ENCODE results near the gene PLEKHA3. TPM values are rescaled to one million over a fixed set of nuclear protein-coding genes. Genes with fewer than 3 reads are reported as not detected.

The PLEKHA3 gene
- total RNA-seq, 2 experiments from 2014 or later: 28.9 to 29.4 TPM

DNA sequence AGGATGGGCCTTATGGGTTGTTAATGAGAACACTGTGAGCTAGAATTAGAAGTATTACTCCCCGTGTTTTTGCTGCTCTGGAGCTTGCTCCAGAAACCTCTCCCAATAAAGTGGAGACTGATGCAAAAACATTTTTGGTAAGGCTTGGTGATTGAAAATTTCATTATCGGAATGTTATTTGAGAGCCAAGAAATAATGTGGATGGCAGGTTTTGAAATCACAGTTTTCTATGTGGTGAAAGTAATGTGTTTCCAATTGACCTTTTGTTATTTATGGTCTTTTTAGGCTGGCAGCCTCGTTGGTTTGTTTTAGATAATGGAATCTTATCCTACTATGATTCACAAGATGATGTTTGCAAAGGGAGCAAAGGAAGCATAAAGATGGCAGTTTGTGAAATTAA, 5.1 kb downstream of the PLEKHA3 start:
- DNase-seq: no peak
- peaks cover 29% of the 10 kb centered on the region for H3K36me3 Mint-ChIP-seq
- H3K27ac Mint-ChIP-seq: no peak overlapping the region
- no peak overlapping the region for H3K4me3 Mint-ChIP-seq
- ATAC-seq (ENCODE audit: low read depth): no peak
- peaks cover 26% of the 10 kb centered on the region for H3K4me1 Mint-ChIP-seq
- no peaks in the 10 kb centered on the region for H3K9me3 Mint-ChIP-seq
- POLR2A ChIA-PET: no interaction called here
- no peaks in the 10 kb centered on the region for H3K27me3 Mint-ChIP-seq

DNA sequence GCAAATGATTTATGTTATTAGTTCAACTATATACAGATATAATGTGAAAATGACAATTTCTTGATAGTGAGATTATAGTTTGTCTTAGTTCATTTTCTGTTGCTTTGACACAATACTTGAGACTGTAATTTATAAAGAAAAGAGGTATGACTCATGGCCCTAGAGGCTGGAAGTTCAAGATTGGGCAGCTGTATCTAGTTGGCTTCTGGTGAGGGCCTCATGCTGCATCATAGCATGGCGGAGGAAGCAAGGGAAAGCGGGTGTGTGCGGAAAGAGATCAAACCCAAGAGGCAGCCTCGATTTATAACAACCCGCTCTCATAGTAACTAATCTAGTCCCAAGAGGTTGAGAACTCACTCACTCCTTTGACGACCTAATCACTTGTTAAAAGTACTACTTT, 11.4 kb downstream of the PLEKHA3 start:
- no peak overlapping the region for H3K27ac Mint-ChIP-seq
- no peak for ATAC-seq (ENCODE audit: low read depth)
- POLR2A ChIA-PET: no interaction called here
- H3K36me3 Mint-ChIP-seq: peaks cover 44% of the 10 kb centered on the region
- H3K9me3 Mint-ChIP-seq: no peaks in the 10 kb centered on the region
- no peak for DNase-seq
- H3K27me3 Mint-ChIP-seq: no peaks in the 10 kb centered on the region
- H3K4me1 Mint-ChIP-seq: peaks cover 8% of the 10 kb centered on the region
- H3K4me3 Mint-ChIP-seq: no peak overlapping the region

DNA sequence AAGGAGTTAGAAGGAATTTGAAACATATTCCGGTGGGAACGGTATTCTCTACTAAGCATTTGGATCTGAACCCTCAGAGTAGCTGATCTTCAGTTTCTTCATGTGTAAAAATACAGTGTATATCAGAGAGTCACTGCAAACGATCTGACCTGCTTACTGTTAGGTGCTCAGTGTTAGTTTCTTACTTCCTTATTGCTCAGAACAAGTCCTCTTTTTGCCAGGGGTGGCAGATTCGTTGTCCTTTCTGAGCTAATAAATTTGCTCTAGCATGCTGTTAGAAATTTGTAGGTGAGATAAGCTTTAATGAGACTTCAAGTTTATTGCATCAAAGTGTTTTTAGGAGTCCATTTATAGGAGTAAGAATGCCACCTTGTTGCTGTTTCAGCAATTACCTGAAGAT, 15.8 kb downstream of the PLEKHA3 start:
- DNase-seq (no peak), ATAC-seq (ENCODE audit: low read depth) (no peak)
- Mint-ChIP-seq H3K27me3 (no peaks in the 10 kb centered on the region), H3K27ac (no peak overlapping the region), H3K36me3 (peaks cover 38% of the 10 kb centered on the region), H3K4me1 (peaks cover 3% of the 10 kb centered on the region), H3K4me3 (no peak overlapping the region), H3K9me3 (no peaks in the 10 kb centered on the region)
- POLR2A ChIA-PET: no interaction called here

DNA sequence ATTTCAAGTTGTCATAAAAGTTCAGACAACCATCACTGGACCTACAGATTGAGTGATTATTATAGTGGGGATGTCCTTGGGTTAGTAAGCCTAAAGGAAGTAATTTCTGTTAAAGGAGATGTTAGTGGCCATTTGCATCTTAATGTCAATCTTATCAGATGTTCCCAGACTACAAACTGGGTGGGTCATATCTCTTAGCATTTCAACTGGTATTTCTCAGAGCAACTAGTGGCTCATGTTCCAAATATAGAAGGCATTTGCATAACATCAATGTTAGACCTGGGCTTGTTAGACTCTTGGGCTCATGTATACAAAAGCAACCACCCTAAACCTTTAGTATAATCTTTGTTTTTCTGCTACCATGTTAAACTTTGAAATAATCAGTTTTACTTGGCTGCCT, 17.9 kb downstream of the PLEKHA3 start:
- Mint-ChIP-seq H3K4me3 (no peak overlapping the region), H3K4me1 (peaks cover 1% of the 10 kb centered on the region), H3K9me3 (no peaks in the 10 kb centered on the region), H3K36me3 (peaks cover 44% of the 10 kb centered on the region), H3K27me3 (no peaks in the 10 kb centered on the region), H3K27ac (no peak overlapping the region)
- DNase-seq: no peak
- POLR2A ChIA-PET: no interaction called here
- ATAC-seq (ENCODE audit: low read depth): no peak

DNA sequence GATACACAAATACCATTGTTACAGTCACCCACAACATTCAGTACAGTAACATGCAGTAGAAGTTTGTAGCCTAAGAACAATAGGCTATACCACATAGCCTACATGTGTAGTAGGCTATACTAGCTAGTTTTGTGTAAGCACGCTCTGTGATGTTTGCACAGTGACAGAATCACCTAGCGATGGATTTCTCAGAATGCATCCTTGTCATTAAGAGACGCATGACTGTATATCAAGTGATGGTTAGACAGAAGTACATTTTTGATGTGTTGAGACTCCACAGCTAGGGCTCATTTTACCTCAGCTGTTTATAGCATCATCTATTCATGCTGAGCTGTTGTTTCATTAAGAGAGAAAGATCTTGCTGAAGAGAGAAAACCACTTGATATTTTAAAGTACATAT, 19.4 kb downstream of the PLEKHA3 start:
- Mint-ChIP-seq H3K4me1 (peaks cover 1% of the 10 kb centered on the region), H3K9me3 (no peaks in the 10 kb centered on the region), H3K27me3 (no peaks in the 10 kb centered on the region), H3K4me3 (no peak overlapping the region), H3K36me3 (peaks cover 37% of the 10 kb centered on the region), H3K27ac (no peak overlapping the region)
- POLR2A ChIA-PET: no interaction called here
- no peak for DNase-seq
- ATAC-seq (ENCODE audit: low read depth): no peak

DNA sequence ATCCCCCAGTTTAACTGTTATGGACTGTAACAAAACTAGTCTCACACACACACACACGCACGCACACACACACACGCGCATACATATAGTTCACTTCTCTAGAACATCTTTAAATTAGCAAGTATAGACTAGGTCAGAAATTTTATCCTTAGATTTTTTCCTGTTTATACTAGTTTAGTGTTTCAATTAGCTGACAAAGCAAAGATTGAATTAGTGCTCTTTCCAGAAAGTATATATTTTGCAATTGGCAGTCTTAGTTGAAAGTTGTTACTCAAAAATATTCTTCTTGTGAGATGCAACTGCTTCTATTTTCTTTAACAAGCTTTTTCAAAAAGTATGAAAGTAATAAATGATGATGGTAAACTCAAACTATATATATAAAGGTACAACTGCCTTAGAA, 22.5 kb downstream of the PLEKHA3 start:
- POLR2A ChIA-PET: no interaction called here
- peaks cover 23% of the 10 kb centered on the region for H3K36me3 Mint-ChIP-seq
- no peaks in the 10 kb centered on the region for H3K9me3 Mint-ChIP-seq
- H3K27me3 Mint-ChIP-seq: no peaks in the 10 kb centered on the region
- no peak for ATAC-seq (ENCODE audit: low read depth)
- DNase-seq: no peak
- no peak overlapping the region for H3K4me3 Mint-ChIP-seq
- H3K27ac Mint-ChIP-seq: no peak overlapping the region
- no peaks in the 10 kb centered on the region for H3K4me1 Mint-ChIP-seq

DNA sequence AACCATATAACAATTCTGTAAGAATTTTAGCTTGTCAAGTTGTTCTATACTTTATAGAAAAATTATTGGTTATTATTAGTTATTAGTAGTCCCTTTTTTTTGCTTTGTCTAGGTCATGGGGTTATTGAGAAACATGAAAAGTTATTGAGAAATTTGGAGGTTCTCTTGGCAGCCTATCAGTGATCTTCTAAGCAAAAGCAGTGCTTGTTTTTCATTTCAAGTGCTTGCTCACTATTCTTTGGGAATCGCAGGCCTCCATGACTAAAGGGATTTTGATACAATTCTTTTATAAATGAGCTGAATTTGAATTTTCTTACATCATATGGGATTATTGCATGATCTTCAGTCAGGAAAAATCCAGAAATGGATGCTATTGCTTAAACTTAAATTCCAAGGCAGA, 25.8 kb downstream of the PLEKHA3 start:
- POLR2A ChIA-PET: no interaction called here
- DNase-seq (no peak), ATAC-seq (ENCODE audit: low read depth) (no peak)
- H3K4me3 Mint-ChIP-seq: no peak overlapping the region
- no peak overlapping the region for H3K27ac Mint-ChIP-seq
- H3K27me3 Mint-ChIP-seq: no peaks in the 10 kb centered on the region
- H3K4me1 Mint-ChIP-seq: peaks cover 4% of the 10 kb centered on the region
- peaks cover 16% of the 10 kb centered on the region for H3K36me3 Mint-ChIP-seq
- no peaks in the 10 kb centered on the region for H3K9me3 Mint-ChIP-seq

DNA sequence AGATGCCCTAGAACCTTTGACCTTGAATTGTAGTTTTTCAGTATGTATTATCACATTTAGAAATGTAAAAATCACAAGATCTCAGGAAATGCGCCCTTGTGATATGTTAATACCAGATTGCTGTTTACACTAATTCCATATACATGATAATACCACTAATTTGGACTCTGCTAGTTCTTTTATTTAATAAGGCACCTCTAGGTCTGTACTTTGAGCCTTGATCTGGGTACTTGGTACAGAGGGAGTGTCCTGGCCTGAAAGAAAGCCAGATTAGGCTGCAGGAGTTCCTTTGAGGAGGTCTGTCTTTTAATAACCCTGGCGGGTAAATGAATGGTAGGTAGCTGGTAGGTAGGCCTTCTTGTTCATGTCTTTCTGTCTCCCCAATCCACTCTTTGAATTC, 26.3 kb downstream of the PLEKHA3 start:
- H3K4me1 Mint-ChIP-seq: peaks cover 4% of the 10 kb centered on the region
- POLR2A ChIA-PET: no interaction called here
- DNase-seq (no peak), ATAC-seq (ENCODE audit: low read depth) (no peak)
- H3K27me3 Mint-ChIP-seq: no peaks in the 10 kb centered on the region
- no peaks in the 10 kb centered on the region for H3K9me3 Mint-ChIP-seq
- H3K27ac Mint-ChIP-seq: no peak overlapping the region
- H3K36me3 Mint-ChIP-seq: peaks cover 16% of the 10 kb centered on the region
- H3K4me3 Mint-ChIP-seq: no peak overlapping the region

DNA sequence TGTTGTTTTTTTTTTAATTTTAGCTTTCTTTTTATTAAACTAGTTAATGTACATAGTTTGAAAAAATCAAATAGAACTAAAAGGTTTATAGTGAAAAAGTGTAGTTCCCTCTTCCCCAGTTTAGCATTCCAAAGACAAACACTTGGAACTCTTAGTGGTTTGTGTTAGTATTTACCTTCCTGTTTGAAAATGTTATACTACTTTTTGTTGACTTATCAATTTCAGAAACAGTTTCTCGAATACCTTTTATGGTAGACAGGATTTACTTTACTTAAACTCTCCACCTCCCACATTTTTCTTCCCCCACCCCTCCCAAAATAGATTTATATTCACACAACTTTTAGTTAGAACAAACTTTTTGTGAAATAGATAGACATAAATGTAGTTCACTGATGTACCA, 26.7 kb downstream of the PLEKHA3 start:
- no peak overlapping the region for H3K4me3 Mint-ChIP-seq
- POLR2A ChIA-PET: no interaction called here
- DNase-seq: no peak
- no peaks in the 10 kb centered on the region for H3K27me3 Mint-ChIP-seq
- peaks cover 4% of the 10 kb centered on the region for H3K4me1 Mint-ChIP-seq
- H3K27ac Mint-ChIP-seq: no peak overlapping the region
- peaks cover 14% of the 10 kb centered on the region for H3K36me3 Mint-ChIP-seq
- no peak for ATAC-seq (ENCODE audit: low read depth)
- H3K9me3 Mint-ChIP-seq: no peaks in the 10 kb centered on the region

DNA sequence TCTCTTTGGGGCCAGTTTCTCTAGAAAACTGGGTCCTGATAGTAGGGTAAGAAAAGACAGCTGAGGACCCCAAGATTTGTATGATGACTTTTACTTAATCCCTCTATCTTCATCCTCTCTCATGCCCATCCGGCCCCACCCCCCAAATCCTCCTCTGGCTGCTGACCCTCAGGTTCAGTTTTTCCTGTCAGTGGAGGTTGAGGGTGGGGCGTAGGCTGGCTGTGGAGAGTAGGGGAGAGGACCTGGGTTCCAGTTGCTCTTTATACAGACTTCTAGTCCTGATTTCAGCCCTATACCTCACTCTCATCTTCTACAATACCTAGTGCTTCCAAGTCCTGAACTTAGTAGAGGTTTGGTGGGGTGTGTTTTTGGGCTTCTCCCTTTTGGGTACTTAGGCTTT, 28.4 kb downstream of the PLEKHA3 start:
- Mint-ChIP-seq H3K9me3 (no peaks in the 10 kb centered on the region), H3K36me3 (peaks cover 7% of the 10 kb centered on the region), H3K27me3 (no peaks in the 10 kb centered on the region), H3K4me3 (no peak overlapping the region), H3K27ac (no peak overlapping the region), H3K4me1 (peaks cover 4% of the 10 kb centered on the region)
- ATAC-seq (ENCODE audit: low read depth) (no peak), DNase-seq (no peak)
- POLR2A ChIA-PET: no interaction called here

DNA sequence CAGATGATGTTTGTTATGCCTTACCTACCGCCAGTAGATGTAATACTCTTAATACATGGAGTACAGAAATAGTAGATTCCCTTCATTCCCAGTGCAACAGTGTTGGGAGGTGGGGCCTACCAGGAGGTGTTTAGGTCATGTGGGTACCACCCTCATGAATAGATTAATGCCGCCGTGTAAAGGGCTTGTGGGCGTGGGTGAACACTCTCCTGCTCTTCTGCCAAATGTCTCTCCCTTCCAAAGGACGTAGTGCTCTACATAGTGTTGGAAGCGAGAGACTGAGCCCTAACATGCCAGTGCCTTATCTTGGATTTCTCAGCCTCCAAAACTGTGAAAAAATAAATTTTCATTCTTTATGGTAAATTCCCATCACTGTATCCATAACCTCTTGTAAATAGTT, 30.1 kb downstream of the PLEKHA3 start:
- Mint-ChIP-seq H3K27ac (no peak overlapping the region), H3K36me3 (peaks cover 7% of the 10 kb centered on the region), H3K4me1 (peaks cover 16% of the 10 kb centered on the region), H3K27me3 (no peaks in the 10 kb centered on the region), H3K9me3 (no peaks in the 10 kb centered on the region), H3K4me3 (no peak overlapping the region)
- POLR2A ChIA-PET: no interaction called here
- ATAC-seq (ENCODE audit: low read depth): no peak
- no peak for DNase-seq

DNA sequence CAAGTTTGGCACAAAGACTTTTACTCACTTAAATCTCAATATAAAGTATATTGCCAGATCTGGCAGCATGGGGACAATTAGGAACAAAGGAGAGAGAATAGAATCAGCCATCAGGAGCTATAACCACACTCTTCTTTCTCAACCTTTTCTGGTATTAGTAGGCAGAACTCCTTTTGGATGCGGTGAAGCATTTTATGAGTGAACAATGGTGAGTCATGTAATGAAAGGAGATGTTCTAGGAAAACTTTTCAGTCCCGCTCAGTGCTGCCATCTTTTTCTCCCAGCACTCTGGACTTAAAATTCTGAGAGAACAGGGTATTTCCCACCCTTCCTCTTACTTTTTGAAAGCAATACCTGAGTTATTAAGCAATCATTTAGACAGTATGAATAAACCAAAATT, 32.2 kb downstream of the PLEKHA3 start:
- H3K27me3 Mint-ChIP-seq: no peaks in the 10 kb centered on the region
- ATAC-seq (ENCODE audit: low read depth): no peak
- POLR2A ChIA-PET: no interaction called here
- H3K4me3 Mint-ChIP-seq: no peak overlapping the region
- no peaks in the 10 kb centered on the region for H3K9me3 Mint-ChIP-seq
- H3K27ac Mint-ChIP-seq: no peak overlapping the region
- H3K36me3 Mint-ChIP-seq: peaks cover 5% of the 10 kb centered on the region
- H3K4me1 Mint-ChIP-seq: peaks cover 16% of the 10 kb centered on the region
- DNase-seq: no peak

DNA sequence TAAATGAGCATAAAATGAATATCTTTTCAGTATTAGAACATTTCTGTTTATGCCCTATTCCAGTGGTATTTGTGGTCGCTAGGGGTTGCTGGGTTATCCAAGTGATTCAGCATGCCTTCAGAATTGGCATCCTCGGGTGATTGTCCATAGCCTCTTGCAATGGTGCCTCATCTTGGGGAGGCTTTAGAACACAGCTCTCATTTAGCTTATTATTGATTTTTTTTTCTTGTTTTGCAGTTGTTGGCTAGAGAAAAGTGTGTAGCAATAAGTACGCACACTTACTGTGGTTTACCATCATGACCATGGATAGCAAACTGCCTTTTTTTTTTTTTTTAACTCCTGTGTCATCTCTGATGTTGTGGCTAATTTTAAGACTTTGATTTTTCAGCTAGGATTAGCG, 33.6 kb downstream of the PLEKHA3 start:
- H3K36me3 Mint-ChIP-seq: peaks cover 11% of the 10 kb centered on the region
- ATAC-seq (ENCODE audit: low read depth) (no peak), DNase-seq (no peak)
- H3K27ac Mint-ChIP-seq: no peak overlapping the region
- H3K9me3 Mint-ChIP-seq: no peaks in the 10 kb centered on the region
- no peak overlapping the region for H3K4me3 Mint-ChIP-seq
- peaks cover 11% of the 10 kb centered on the region for H3K4me1 Mint-ChIP-seq
- no peaks in the 10 kb centered on the region for H3K27me3 Mint-ChIP-seq
- POLR2A ChIA-PET: no interaction called here

DNA sequence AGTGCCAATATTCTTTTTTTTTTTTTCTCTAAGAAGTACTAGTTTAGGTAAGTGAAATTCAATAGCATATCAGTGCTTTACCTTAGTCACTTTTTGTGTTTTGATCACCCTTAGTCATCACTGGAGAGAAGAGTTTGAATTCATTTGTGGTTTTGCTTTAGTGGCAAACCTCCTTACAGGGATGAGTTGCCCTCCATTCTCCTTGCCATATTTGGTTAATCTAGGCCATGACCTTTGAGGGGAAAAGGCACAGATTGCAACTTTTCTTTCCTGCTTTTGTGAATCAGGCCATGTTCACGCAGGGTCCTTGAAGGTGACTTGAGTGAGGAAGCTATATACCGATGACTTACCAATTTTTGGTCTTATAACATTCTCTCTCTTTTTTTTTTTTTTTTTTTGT, 34.4 kb downstream of the PLEKHA3 start:
- H3K9me3 Mint-ChIP-seq: no peaks in the 10 kb centered on the region
- H3K27me3 Mint-ChIP-seq: no peaks in the 10 kb centered on the region
- H3K36me3 Mint-ChIP-seq: peaks cover 10% of the 10 kb centered on the region
- DNase-seq (no peak), ATAC-seq (ENCODE audit: low read depth) (peak; percentile 88)
- POLR2A ChIA-PET: interaction anchor here (0.7 kb wide), 1 partner anchor 48 kb away, joined by 3 read pairs; no protein-coding TSS in a partner anchor
- no peak overlapping the region for H3K27ac Mint-ChIP-seq
- H3K4me3 Mint-ChIP-seq: no peak overlapping the region
- peaks cover 11% of the 10 kb centered on the region for H3K4me1 Mint-ChIP-seq

DNA sequence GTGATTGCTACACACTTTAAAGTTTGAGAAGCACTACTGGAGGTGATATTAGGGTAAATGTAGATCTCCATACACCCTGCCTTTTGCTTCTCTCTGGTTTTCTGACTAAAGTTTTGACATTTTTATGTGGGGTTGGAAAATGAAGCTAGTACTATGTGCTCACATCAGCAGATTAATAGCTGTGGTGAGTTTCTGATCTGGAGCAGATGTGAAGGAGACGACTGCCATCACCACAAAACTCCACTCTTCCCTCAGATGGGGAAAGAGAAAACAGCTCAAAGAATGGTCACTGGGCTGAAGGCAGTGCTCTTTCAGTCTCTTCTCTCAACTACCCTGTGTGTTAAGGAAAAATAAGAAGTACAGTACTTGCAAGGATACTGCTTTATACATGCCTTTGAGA, 37.2 kb downstream of the PLEKHA3 start:
- ATAC-seq (ENCODE audit: low read depth) (no peak), DNase-seq (no peak)
- Mint-ChIP-seq H3K27ac (no peak overlapping the region), H3K9me3 (no peaks in the 10 kb centered on the region), H3K4me3 (no peak overlapping the region), H3K4me1 (peaks cover 18% of the 10 kb centered on the region), H3K27me3 (no peaks in the 10 kb centered on the region), H3K36me3 (peaks cover 10% of the 10 kb centered on the region)
- POLR2A ChIA-PET: no interaction called here

Data from activated naive CD8-positive, alpha-beta T cell treated with anti-CD3 and anti-CD28 coated beads, Interleukin-2, amount 10 ng/mL, durations not matched to agents 7 days and 5 days (primary cell).